GM12878 (cell line): ENCODE measurements around the gene BNIP1. TPM values are rescaled to one million over a fixed set of nuclear protein-coding genes. Genes with fewer than 3 reads are reported as not detected.
A peak's percentile ranks its signal among the peaks of the same experiment; 100 is the strongest.

Experiments used
- ATAC-seq: fragments of 200-7000 bp; cut with Tn5 transposase; 3 replicates; pipeline ENCODE4 v1.9.1; 2020; ENCODE audit warnings: mild to moderate bottlenecking, moderate library complexity
- BruUV-seq: library from RNA; stranded (reverse); fragments of 400-500 nt; replicated peaks from 2 replicates; lab custom pipeline; 2021; lab: Mats Ljungman, UMichigan
- CTCF ChIA-PET: fragments of 300-600 bp; sonication (Branson Sonifier 250); formaldehyde crosslinking; extraction: SDS; loops from one replicate; lab custom pipeline; 2021; ENCODE audit warnings: inconsistent platforms; lab: Yijun Ruan, JAX
- POLR2A ChIA-PET: fragments of 350-600 bp; formaldehyde crosslinking; extraction: SDS; loops from one replicate; lab custom pipeline; 2021; ENCODE audit warnings: inconsistent platforms; lab: Charles Lee
- RAD21 ChIA-PET: fragments of 300-600 bp; sonication (Branson Sonifier 250); formaldehyde crosslinking; loops from one replicate; lab custom pipeline; 2023; ENCODE audit warnings: antibody characterized with exemption; ENCODE audit not compliant: unreplicated experiment; lab: Charles Lee
- SMC1A ChIA-PET: fragments of 300-600 bp; sonication (Branson Sonifier 250); formaldehyde crosslinking; loops from one replicate; lab custom pipeline; 2023; ENCODE audit not compliant: unreplicated experiment, uncharacterized antibody; lab: Charles Lee
- DNase-seq: peaks from one replicate; pipeline ENCODE4 v3.0.0-alpha.2; 2011; ENCODE audit warnings: low read depth, low spot score
- FAIRE-seq: peaks from 3 replicates; lab custom pipeline; 2011; peaks lifted over from hg19 to GRCh38; lab: Jason Lieb, UNC
- H2AFZ ChIP-seq: 2 replicates; pipeline ENCODE4 v1.6.0; 2011; ENCODE audit warnings: low read depth, low read length, control low read depth; ENCODE audit not compliant: control insufficient read depth
- H3K27ac ChIP-seq: 2 replicates; pipeline ENCODE4 v1.5.1; 2011; ENCODE audit warnings: control low read depth; ENCODE audit not compliant: control insufficient read depth, insufficient read depth
- H3K27me3 ChIP-seq, 2 experiments: replicated peaks in 1 of 2; 2 replicates each; pipeline versions ENCODE4 v1.6.0 to v1.6.1; 2011; ENCODE audit warnings: low read length in 1 of 2; ENCODE audit not compliant: control insufficient read depth in 2 of 2, insufficient read depth in 2 of 2
- H3K36me3 ChIP-seq, 2 experiments: 2 replicates each; pipeline ENCODE4 v1.5.1; 2011; ENCODE audit warnings: low read length in 1 of 2; ENCODE audit not compliant: control insufficient read depth in 2 of 2, insufficient read depth in 2 of 2
- H3K4me1 ChIP-seq: 2 replicates; pipeline ENCODE4 v1.6.1; 2011; ENCODE audit warnings: mild to moderate bottlenecking, low read length, moderate library complexity, mixed read lengths; ENCODE audit not compliant: control insufficient read depth, insufficient read depth
- H3K4me2 ChIP-seq: 2 replicates; pipeline ENCODE4 v1.6.0; 2011; ENCODE audit warnings: control low read depth; ENCODE audit not compliant: control insufficient read depth, insufficient read depth
- H3K4me3 ChIP-seq: fragments of 200-600 bp; sonication (generic); 2 replicates; pipeline ENCODE4 v1.5.1; 2016
- H3K79me2 ChIP-seq: 2 replicates; pipeline ENCODE4 v1.6.0; 2011; ENCODE audit warnings: low read length; ENCODE audit not compliant: control insufficient read depth, insufficient read depth
- H3K9ac ChIP-seq: 2 replicates; pipeline ENCODE4 v1.8.0; 2011; ENCODE audit warnings: low read length, control low read depth, mixed read lengths; ENCODE audit not compliant: control insufficient read depth, insufficient read depth
- H3K9me3 ChIP-seq: replicated peaks from 3 replicates; pipeline ENCODE4 v1.5.1; 2011; ENCODE audit warnings: mild to moderate bottlenecking, low read length; ENCODE audit not compliant: control insufficient read depth, insufficient read depth
- H4K20me1 ChIP-seq: 2 replicates; pipeline ENCODE4 v1.6.0; 2011; ENCODE audit not compliant: control insufficient read depth, insufficient read depth
- CBX5 ChIP-seq: sonication (generic); IDR thresholded peaks from 2 replicates; pipeline ENCODE4 v1.6.1; 2016; ENCODE audit warnings: low read depth, moderate library complexity, mild to moderate bottlenecking, inconsistent platforms
- SMARCA5 ChIP-seq: fragments of 450-650 bp; IDR thresholded peaks from 2 replicates; pipeline ENCODE4 v1.6.1; 2017; ENCODE audit warnings: mild to moderate bottlenecking
- TBL1XR1 ChIP-seq: IDR thresholded peaks from 2 replicates; pipeline ENCODE4 v1.6.1; 2012; ENCODE audit warnings: low read depth, low read length, improper control_type of control experiment
- ZZZ3 ChIP-seq: IDR thresholded peaks from 2 replicates; pipeline ENCODE4 v1.6.1; 2011; ENCODE audit warnings: low read depth; ENCODE audit not compliant: control insufficient read depth, insufficient read length
- WGBS: methylation state at CpG from one replicate; pipeline ENCODE4 v1.1.6; 2016; ENCODE audit warnings: low lambda C conversion rate; ENCODE audit not compliant: insufficient replicate concordance, insufficient coverage; ENCODE audit errors: missing lambda C conversion rate; 5-methylcytosine and 5-hydroxymethylcytosine counted together
- in situ Hi-C: fragments of 300-500 bp; cut with MboI; formaldehyde crosslinking; loops from 9 replicates; pipeline ENCODE4 v1.14.3; 2018; ENCODE audit warnings: mixed read lengths
- intact Hi-C: fragments of 100-400 bp; cut with micrococcal nuclease; formaldehyde crosslinking; loops from one replicate; pipeline ENCODE4 v1.14.2; 2022; ENCODE audit not compliant: unreplicated experiment
- polyA plus RNA-seq, 11 experiments: library from polyadenylated mRNA; depleted of rRNA in 4 of 11; unstranded in 6 of 11; stranded (reverse) in 5 of 11; fragments of >200 nt; fragmentation: Nextera tagmentation in 4 of 11; fragmentation: Illumina TruSeq in 1 of 11; extraction: Ambion mirVana in 4 of 11; extraction: Trizol in 1 of 11; gene quantifications; 1 replicate in 1 of 11; 2 replicates in 10 of 11; pipeline versions ENCODE4 v1.2.1 to v1.2.3, GENCODE V29; 2011 to 2016; ENCODE audit warnings: inconsistent platforms in 2 of 11, missing spikeins in 2 of 11, low read depth in 1 of 11
- total RNA-seq, 4 experiments: library from RNA; depleted of rRNA in 3 of 4; stranded (reverse); fragments of >200 nt in 3 of 4; fragmentation: Illumina TruSeq in 1 of 4; extraction: Trizol in 1 of 4; gene quantifications; 2 replicates each; pipeline versions ENCODE4 v1.2.1 to v1.2.3, GENCODE V29; 2013 to 2021

The BNIP1 gene
- total and polyA plus RNA-seq, 10 of the 15 experiments (the other 5 are each of a cell fraction or from before 2014, with no cell fraction given): 20.5 to 62.5 (median 27.4) TPM

- ATAC-seq (no peak), FAIRE-seq (no peak), DNase-seq (no peak)
- ChIA-PET RAD21 (no interaction called here), CTCF (no interaction called here), SMC1A (interaction anchor here (0.7 to 1.1 kb wide), 2 partner anchors 19 to 44 kb away, joined by 3 to 4 read pairs; no protein-coding TSS in a partner anchor), POLR2A (no interaction called here)
- H3K9ac ChIP-seq: no peak overlapping the region
- no TSS peak for BruUV-seq
- H3K4me3 ChIP-seq: no peak overlapping the region
- in situ Hi-C loops: no loop called here
- H3K4me1 ChIP-seq: no peaks in the 10 kb centered on the region
- H3K9me3 ChIP-seq: peaks cover 5% of the 10 kb centered on the region; the same call in 2 of the 3 replicates
- no peak overlapping the region for H3K4me2 ChIP-seq
- no peak overlapping the region for H2AFZ ChIP-seq
- intact Hi-C loops: no loop called here
- H3K27me3 ChIP-seq: no peaks in the 10 kb centered on the region
- no peaks in the 10 kb centered on the region for H4K20me1 ChIP-seq
- H3K27ac ChIP-seq: no peak overlapping the region
- H3K36me3 ChIP-seq: no peaks in the 10 kb centered on the region; a peak in 1 of 4 replicates
- no peaks in the 10 kb centered on the region for H3K79me2 ChIP-seq
- TF ChIP-seq ZZZ3 (no peak), TBL1XR1 (no peak)
- 96% methylated on average over 1 of the region's 1 CpG for WGBS
These were observed 44.9 kb upstream of the BNIP1 start for GRCh38 chr5:173099461-173099860.

- no peaks in the 10 kb centered on the region; a peak in 1 of 4 replicates for H3K36me3 ChIP-seq
- TF ChIP-seq SMARCA5 (no peak), CBX5 (peak; percentile 72; the same call in 1 of the 2 replicates)
- TF ChIP-seq, all 136 proteins: peak for 1
- in situ Hi-C loops: no loop called here
- no peak for ATAC-seq
- no peak overlapping the region for H3K4me3 ChIP-seq
- peaks cover 5% of the 10 kb centered on the region; the same call in 2 of the 3 replicates for H3K9me3 ChIP-seq
- H3K4me2 ChIP-seq: no peak overlapping the region
- SMC1A ChIA-PET: interaction anchor here (0.7 to 1.0 kb wide), 2 partner anchors 11 to 117 kb away, joined by 3 read pairs; no protein-coding TSS in a partner anchor
- CTCF ChIA-PET: no interaction called here
- no peak overlapping the region for H3K9ac ChIP-seq
- H3K4me1 ChIP-seq: no peaks in the 10 kb centered on the region
- H2AFZ ChIP-seq: no peak overlapping the region
- RAD21 ChIA-PET: no interaction called here
- FAIRE-seq: no peak
- POLR2A ChIA-PET: no interaction called here
- intact Hi-C loops: no loop called here
- H4K20me1 ChIP-seq: no peaks in the 10 kb centered on the region
- DNase-seq: no peak
- 100% methylated on average over 2 of the region's 2 CpGs for WGBS
- BruUV-seq: no TSS peak
- no peaks in the 10 kb centered on the region for H3K79me2 ChIP-seq
- no peaks in the 10 kb centered on the region for H3K27me3 ChIP-seq
- H3K27ac ChIP-seq: no peak overlapping the region
These were observed 43.1 kb upstream of the BNIP1 start for GRCh38 chr5:173101245-173101644.
